ENCODE results near the gene FHAD1.

GRCh38 chr1:15399710-15400109, 152.7 kb downstream of the FHAD1 start:
- TF ChIP-seq CTCF (IDR thresholded peaks at IDR 0.05), result no peak
- no peak for TF ChIP-seq POLR2AphosphoS5 (IDR thresholded peaks at IDR 0.05; ENCODE audit: insufficient read depth in 1 of 2, low read depth in 1 of 2)
- no peak for TF ChIP-seq POLR2A (IDR thresholded peaks at IDR 0.05)
